Skin epidermis (tissue), 12 donors: ENCODE measurements around the gene STRADA.
A peak's percentile ranks its signal among the peaks of the same experiment; 100 is the strongest.
"Not testable (repeated sequence)": the region's sequence is repeated elsewhere in the genome, so short reads cannot be mapped to it uniquely, and the experiment has no call there.

ENCODE experiments used
- H3K27ac ChIP-seq, 21 experiments: fragments of 200-600 bp; sonication (generic) in 11 of 21; one replicate each; pipeline ENCODE4 v1.5.0; 2020; ENCODE audit warnings: mild to moderate bottlenecking in 3 of 21, inconsistent platforms in 2 of 21, moderate library complexity in 2 of 21
- H3K4me3 ChIP-seq, 7 experiments: fragments of 200-600 bp; sonication (generic) in 2 of 7; one replicate each; pipeline ENCODE4 v1.5.0; 2020; ENCODE audit warnings: inconsistent platforms in 2 of 7, mild to moderate bottlenecking in 2 of 7, moderate library complexity in 1 of 7

Gene STRADA

DNA sequence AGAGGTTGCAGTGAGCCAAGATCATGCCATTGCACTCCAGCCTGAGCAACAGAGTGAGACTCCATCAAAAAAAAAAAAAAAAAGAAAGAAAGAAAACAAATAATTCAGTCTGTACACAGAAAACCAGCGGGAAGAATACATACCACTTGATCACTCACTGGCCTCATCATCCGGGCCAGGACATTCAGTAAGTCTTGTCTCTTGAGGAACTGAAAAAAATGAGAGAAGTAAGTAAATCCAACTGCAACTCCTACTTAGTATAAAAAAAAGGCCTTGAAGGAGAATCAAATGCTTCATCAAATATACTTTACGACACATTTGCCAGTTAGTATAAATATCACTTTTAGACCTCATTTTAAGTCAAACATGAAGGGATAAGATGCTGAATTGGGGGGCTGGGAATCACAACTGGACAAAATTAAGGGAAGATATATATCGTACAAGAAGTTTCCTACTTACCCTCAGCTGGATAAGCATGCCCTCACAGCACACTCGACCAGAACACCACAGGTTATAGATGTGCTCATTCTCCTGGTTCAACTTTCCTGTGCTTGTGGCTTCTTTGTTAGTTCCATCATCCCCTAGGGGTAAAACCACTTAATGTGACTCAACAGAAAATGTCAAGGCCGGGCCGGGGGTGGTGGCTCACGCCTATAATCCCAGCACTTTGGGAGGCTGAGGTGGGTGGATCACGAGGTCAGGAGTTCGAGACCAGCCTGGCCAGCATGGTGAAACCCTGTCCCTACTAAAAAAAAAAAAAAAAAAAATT lies 19.4 kb upstream of the STRADA start:
- no peak overlapping the region for H3K27ac ChIP-seq
- no peak overlapping the region for H3K4me3 ChIP-seq

DNA sequence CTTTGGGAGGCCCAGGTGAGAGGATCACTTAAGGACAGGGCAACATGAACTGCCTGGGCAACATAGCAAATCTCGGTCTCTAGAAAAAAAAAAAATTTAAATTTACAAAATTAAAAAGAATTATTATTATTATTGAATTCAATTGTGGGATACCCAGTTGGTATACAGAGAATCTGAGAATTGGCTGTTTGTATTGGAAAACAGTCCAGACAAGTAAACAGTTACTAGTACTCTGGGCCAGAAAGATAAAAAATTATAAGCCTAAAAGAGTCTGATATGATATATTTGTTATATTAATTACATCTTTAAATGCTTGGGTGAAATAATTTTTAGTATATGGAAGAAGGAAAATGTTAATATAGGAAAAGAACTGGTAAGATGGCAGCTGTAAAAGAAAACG lies 16.8 kb upstream of the STRADA start:
- Histone ChIP-seq H3K27ac (no peak overlapping the region), H3K4me3 (no peak overlapping the region)

DNA sequence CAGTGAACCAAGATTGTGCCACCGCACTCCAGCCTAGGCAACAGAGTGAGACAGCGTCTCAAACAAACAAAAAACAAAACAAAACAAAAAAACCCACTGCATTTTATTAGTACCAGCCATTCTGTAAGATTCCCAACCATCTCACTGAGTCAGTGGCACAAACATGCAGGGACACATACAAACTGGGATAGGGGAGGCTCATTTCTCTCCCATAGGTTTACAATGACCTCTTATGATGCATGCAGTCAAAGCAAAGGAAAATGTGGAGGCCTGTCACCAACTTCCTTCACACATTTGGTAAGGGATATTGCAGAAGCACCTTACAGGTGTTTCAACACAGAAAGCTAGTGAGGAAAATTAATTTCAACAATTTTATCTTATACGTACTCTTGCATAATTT lies 12.4 kb upstream of the STRADA start:
- Histone ChIP-seq H3K4me3 (no peak overlapping the region), H3K27ac (no peak overlapping the region)

DNA sequence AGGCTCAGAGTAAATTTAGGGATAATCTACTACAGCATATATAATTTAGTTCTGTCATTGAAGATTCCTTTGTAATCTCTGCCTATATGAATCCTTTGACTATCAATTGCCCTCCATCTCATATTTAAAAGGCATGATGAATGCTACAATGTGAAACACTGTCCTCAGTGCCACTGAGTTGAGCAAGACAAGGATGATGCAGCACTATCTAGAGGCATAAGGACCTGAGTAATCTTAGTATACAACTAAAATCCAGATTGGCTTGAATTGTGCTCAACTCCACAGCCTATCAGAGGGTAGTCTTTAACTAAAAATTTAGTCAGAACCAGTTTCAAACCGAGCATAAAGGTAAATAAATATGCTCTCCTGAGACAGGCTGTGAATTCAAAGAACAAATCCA lies 11.6 kb upstream of the STRADA start:
- peak overlapping the region in 1 of 21 experiments; percentile 5 for H3K27ac ChIP-seq
- H3K4me3 ChIP-seq: no peak overlapping the region

DNA sequence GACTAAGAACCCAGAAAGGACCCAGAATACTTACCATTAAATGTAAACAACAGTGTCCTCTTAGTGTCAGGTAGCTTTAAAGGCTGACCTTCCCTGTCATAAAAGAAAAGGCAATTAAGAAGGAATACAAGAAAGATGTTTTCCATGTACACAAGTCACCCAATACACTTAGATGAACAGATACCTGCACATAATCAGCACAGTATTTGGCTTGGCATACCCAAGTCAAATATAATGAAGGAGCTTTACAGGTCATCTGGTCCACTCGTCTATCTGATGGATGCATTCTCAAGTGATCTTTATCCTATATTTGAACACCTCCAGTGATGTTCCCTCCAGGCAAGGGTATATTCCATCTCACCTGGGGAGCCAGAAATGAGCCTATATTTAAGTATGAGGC lies 11.1 kb upstream of the STRADA start:
- Histone ChIP-seq H3K4me3 (no peak overlapping the region), H3K27ac (no peak overlapping the region)

DNA sequence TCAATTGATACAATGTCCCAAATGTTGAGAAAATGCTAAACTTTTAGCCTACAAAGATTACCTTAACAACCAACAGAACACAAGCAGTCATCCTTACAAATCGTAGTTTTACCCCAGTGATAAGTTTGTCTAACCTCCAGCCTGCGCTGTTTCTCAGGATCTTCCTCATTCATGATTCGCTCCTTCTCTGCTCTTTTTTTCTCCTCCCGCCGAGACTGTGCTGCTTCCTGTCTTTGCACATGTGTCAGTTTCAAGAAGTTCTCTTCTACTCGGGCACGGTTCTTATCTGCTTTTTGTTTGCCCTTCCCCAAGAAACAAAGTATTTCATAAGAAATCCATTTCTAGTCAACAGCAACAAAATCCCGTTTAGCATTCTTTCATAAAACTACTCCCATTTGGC lies 10.2 kb upstream of the STRADA start:
- Histone ChIP-seq H3K4me3 (no peak overlapping the region), H3K27ac (peak overlapping the region in 3 of 21 experiments; percentile 23 to 27 (median 27))

DNA sequence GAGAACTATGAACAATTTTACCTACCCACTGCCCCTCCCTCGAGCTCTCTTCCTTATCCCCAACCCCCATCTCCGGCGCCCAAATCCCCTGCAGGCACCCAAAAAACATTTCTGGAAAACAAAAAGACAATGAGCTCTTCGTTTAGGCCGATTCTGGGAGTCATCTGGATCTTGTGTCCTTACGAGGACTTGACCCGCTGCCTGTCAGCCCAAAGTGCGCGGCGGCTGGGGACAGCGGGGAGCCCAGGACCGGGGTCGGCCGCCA lies 524 bp downstream of the STRADA start:
- Histone ChIP-seq H3K4me3 (peak overlapping the region; percentile 69 to 90 (median 80)), H3K27ac (peak overlapping the region; percentile 74 to 99 (median 96))

DNA sequence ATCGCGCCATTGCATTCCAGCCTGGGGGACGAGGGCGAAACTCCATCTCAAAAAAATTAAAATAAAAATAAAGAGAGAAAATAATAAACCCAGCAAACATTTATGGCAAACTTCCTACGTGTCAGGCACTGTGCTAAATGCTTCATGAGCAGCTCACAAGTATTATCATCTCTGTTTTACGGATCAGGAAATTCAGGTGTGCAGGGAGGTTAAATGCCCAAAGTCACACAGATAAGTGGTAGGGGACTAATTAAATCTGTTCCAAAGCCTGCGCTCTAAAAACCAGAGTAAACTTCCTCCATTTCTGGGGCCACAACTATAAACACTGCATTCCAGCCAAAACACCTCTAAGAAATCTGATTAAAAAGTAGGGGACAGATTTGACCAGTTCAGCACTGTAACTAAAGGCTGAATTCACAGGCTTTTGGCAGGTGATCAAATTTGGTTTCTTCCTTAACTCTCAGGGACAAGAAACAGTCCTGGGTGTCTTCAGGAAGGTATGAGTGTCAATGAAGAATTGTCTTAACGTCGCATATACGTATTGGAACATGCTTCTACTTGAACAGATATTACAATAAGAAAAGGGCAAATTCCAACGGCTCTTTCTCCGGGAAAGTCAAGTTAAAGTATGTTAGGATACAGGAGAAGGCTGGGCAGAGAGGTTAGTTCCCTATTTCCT lies 996 bp downstream of the STRADA start:
- Histone ChIP-seq H3K27ac (peak overlapping the region; percentile 74 to 99 (median 96)), H3K4me3 (peak overlapping the region; percentile 69 to 90 (median 80))

DNA sequence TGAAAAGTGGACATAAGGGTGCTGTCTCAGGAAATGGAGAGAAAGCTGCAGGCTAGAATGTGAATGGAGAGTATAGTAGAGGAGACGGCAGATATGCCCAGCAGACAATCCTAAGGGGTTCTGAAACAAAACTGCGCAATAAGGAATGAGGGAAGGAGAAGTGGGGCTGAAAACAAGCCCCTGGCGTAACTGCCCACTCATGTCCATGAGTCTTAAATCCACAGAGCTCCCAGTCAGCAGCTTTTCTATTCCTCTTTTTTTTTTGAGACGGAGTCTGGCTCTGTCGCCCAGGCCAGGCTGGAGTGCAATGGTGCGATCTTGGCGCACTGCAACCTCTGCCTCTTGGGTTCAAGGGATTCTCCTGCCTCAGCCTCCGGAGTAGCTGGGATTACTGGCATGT lies 5.9 kb downstream of the STRADA start:
- no peak overlapping the region for H3K4me3 ChIP-seq
- H3K27ac ChIP-seq: no peak overlapping the region

DNA sequence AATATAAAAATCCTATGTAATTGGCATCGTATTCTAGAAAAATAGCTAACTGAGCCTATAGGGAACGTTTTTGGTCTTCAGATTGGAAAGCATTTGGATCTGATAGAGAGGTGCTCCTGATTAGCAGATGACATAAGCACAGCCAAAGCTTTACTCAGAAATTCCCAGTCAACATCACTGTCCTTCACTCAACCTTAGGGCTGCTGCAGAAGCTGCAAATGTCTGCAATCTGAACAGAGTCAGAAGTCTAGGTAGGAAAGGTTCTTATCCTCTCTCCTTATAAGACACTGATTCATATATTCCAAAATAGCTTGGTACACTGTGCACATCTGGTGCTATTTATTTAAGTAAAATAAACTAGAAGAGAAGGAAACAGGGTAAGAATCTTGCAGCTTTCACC lies 19.2 kb downstream of the STRADA start:
- no peak overlapping the region for H3K27ac ChIP-seq

DNA sequence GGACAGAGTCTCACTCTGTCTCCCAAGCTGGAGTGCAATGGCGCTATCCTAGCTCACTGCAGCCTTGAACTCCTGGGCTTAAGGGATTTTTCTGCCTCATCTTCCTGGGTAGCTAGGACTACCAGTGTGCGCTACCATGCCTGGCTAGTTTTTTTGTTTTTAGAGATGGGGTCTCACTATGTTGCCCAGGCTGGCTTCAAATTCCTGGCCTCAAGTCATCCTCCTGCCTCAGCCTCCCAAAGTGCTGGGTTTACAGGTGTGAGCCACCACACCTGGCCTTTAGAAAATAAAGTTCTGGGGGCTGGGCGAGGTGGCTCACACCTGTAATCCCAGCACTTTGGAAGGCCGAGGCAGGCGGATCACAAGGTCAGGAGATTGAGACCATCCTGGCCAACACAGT lies 21.4 kb downstream of the STRADA start:
- not testable (repeated sequence) for H3K27ac ChIP-seq, H3K4me3 ChIP-seq

More for the DNA sequence above, 19.2 kb downstream of the STRADA start:
- no peak overlapping the region for H3K4me3 ChIP-seq

DNA sequence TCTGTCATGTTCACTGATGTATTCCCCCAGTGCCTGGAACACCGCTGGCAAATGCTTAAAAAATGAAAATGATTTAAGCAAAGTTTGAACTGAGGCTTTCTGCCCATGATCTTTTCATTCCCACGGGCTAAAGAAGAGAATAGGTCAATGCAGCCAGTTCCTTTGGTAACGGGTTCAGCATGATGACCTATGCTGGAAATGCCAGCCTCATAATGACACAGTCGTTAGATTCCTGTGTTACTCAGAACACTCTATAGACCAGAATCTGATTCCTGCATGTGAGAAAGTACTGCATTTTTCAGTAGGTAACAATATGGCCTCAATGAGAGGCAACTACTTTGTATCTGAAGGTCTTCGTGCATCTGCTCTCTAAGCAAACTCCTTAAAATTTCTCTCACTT lies 22.6 kb downstream of the STRADA start:
- Histone ChIP-seq H3K4me3 (no peak overlapping the region), H3K27ac (peak overlapping the region in 1 of 21 experiments; percentile 46)

DNA sequence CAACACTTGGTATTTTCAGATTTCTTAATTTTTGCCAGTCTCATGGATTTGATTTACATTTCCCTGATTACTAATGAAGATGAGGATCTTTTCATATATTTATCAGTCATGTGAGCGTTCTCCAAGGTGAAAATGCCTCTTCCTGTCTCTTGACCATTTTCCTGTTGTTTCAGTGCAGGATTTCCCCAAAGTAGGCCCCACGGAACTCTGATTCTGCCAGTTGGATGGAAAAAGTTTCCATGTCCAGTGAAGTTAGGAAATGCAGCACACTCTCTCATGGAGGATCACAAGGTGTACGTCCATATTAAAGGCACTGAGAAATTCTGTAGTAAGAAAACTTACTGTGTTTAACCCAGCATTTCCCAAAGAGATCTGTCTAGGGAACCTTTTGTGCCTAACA lies 25.2 kb downstream of the STRADA start:
- H3K27ac ChIP-seq: peak overlapping the region in 1 of 21 experiments; percentile 25
- H3K4me3 ChIP-seq: no peak overlapping the region

DNA sequence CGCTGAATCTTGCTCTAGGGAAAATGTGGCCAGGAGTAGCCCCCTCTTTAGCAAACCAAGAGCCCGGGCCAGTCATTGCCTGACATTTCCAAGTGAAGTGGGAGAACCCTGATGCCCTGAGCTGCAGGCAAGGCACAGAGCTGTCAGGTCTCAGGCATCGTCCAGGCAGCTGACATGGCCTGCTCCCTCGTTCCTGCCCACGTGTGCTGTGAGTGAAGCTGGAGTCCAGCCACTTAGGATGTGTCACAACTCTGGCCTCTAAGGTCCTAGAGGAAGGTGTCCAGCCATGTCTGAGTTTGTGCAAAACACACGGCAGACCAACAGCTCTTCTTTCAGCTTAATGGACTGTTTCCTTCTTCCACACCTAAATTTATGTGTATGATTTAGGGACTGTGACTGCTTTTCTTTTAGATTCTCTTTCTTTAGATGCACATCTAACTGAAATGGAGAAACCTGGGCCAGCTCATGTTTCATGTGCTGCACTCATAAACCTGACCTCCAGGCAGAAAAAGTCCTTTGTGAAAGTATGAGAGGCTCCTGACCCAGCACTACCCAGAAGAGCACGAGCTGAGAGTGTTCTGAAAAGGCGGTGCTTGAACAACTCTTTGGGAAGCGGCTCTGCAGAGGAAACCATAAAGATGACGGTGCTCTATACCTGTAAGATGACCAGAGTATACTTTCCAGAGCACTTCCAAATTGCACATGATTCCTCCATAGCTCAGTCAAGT lies 26.9 kb downstream of the STRADA start:
- Histone ChIP-seq H3K27ac (no peak overlapping the region), H3K4me3 (no peak overlapping the region)

DNA sequence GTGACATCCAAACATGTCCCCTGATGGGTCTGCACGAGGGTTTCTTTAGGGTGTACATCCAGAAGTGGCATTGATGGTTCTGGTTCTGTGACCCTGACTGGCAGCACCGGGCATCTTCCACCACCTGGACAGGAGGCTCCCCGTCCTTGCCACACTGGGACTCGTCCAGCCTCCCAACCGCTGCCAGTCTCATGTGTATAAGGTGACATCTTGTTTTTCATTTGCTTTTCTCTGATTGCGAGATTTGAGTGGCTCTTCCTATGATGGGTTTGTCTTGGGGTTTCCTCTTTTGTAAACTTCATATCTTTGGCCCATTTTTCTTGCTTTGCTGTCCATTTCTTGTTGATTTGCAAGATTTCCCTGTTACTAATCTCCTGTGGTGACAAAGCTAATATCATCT lies 32.5 kb downstream of the STRADA start:
- H3K4me3 ChIP-seq: no peak overlapping the region
- H3K27ac ChIP-seq: no peak overlapping the region

DNA sequence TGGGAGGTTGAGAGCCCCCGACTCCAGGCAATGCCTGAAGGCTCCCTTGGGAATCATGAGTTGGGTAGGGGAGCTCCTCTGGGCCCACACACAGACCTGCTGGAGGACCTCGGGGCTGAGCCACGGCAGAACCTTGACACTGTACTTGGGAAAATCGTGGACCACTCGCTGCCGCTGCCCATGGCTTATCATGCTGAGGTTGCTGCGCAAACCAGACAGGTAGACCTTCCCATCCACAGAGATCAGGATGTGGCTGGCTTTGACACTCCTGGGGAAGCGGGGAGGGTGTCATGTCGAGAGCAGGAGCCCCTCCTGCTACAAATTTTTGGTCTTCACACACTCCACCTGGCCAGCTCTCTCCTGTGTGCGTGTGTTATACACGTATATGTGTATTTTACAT lies 34.4 kb downstream of the STRADA start:
- Histone ChIP-seq H3K4me3 (no peak overlapping the region), H3K27ac (peak overlapping the region in 8 of 21 experiments; percentile 0 to 80 (median 22))

DNA sequence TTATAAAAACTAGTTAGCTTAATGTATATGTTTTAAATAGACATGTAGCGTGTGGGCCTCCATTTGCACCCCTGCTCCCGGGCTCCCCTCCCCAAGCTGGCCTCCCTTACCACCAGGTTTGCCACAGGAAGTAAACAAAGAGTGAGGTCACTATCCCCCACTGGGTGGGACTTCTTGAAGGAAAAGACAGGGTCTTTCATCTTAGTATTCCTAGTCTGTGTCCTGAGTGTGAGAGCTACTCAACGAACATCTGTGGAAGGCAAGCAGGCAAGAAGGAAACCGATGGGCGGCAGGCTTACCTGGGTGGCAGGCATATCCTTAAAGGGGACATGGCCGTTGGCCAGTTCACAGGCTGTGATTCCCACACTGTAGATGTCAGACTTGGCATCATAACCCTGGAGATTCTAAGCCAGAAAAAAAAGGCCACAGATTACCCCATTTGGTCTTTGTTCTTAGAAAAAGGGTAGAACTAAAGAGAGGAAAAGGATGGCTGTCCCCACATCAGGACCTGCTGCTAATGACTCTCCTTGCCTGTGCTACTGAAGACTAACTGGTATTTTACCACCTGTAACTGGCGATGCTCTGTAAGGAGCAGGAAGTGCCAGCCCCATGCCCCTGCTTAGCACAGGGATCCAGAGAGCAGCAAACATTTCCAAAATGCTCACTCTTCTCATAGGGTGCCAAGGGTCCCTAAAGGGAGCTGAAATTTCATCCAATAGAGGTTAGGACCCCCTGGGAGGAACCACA lies 35.1 kb downstream of the STRADA start:
- peak overlapping the region in 9 of 21 experiments; percentile 1 to 80 (median 45) for H3K27ac ChIP-seq
- no peak overlapping the region for H3K4me3 ChIP-seq

DNA sequence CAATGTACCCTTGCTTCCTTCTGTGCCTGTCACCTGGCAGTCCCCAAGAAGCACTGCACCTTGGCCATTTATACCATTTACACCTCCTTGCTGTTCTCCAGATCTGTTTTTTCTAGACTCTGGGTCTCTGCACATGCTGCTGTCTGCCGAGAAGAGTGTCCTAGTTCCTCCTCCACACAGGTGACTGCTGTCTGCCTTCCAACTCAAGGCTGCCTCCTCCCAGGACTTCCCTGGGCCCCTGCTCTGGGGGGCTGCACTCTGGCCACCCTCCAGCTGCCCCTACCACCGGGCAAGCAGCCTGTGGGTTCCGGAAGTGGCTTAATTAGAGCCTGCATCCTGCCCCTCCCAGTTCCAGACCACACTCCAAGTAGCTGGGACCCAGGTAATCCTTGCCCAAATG lies 35.9 kb downstream of the STRADA start:
- H3K27ac ChIP-seq: peak overlapping the region in 6 of 21 experiments; percentile 28 to 80 (median 54)
- no peak overlapping the region for H3K4me3 ChIP-seq

DNA sequence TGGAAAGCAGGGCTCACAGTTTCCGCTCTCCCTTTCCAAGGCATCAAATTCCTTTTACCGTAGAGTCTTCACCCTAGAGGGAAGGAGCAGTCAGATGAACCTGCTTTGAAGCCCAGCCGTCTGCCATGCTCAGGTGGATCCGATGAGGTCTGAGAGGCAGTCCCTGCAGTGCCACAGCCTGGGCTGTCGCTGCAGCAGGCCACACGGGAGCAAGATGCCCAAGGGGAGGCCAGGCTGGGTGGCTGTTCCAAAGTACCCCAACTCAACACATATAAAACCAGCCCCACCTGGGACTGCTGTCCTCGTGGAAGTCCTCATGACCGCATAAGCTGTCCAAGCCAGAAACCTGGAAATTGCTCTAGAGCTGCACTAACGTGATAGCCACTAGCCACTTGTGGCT lies 36.8 kb downstream of the STRADA start:
- H3K4me3 ChIP-seq: no peak overlapping the region
- peak overlapping the region in 1 of 21 experiments; percentile 70 for H3K27ac ChIP-seq

DNA sequence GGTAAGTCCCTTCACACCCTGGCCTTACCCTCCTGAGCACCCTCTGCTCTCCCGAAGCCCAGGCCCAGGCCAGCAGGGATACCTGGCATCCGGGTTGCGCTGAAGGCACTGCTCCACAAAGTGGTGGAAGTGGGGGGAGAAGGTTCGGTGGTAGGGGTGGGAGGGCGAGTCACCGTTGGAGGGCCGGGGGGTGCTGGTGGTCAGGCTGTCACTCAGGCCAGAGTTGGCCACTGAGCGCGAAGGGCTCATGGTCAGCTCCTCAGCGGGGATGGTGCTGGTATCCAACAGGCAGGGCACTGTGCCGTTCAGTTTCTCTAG lies 37.4 kb downstream of the STRADA start:
- no peak overlapping the region for H3K4me3 ChIP-seq
- H3K27ac ChIP-seq: peak overlapping the region in 2 of 21 experiments; percentile 5 to 96
